GM12864 (cell line): ENCODE results near the gene STAG1.
"Not testable (repeated sequence)": the region's sequence is repeated elsewhere in the genome, so short reads cannot be mapped to it uniquely, and the experiment has no call there.

Experiments used
- DNase-seq: peaks from one replicate; pipeline ENCODE4 v3.0.0-alpha.2; 2011; ENCODE audit warnings: low read depth
- H3K4me3 ChIP-seq: 2 replicates; pipeline ENCODE4 v1.5.1; 2011; ENCODE audit warnings: mild to moderate bottlenecking, low read depth, low read length, control low read depth
- TF ChIP-seq, protein P1 (sequence below): IDR thresholded peaks from 2 replicates; pipeline ENCODE4 v1.5.1; 2011; ENCODE audit warnings: low read depth, mild to moderate bottlenecking, moderate library complexity, low read length, control low read depth, inconsistent platforms; ENCODE audit errors: missing control alignments

STAG1 gene

DNA sequence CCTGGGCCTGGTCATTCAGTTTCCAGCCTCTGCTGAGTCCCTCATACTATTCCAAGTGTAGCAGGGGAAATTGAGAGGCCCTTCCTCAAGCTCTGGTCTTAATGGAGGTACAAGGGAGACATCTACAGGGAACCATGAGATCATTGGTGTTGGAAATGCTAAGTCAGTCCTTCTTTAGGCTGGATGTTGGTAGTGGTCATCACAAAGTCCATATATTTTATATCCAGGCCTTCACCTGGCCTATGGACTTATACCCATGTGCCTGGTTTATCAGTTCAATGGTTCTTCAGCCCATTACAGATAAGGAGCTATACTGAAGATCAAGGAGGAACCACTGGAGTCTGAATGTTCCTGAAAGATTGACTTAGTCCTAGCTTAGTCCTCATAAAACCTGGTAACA lies 135.0 kb downstream of the STAG1 start:
- TF ChIP-seq, protein P1, sequence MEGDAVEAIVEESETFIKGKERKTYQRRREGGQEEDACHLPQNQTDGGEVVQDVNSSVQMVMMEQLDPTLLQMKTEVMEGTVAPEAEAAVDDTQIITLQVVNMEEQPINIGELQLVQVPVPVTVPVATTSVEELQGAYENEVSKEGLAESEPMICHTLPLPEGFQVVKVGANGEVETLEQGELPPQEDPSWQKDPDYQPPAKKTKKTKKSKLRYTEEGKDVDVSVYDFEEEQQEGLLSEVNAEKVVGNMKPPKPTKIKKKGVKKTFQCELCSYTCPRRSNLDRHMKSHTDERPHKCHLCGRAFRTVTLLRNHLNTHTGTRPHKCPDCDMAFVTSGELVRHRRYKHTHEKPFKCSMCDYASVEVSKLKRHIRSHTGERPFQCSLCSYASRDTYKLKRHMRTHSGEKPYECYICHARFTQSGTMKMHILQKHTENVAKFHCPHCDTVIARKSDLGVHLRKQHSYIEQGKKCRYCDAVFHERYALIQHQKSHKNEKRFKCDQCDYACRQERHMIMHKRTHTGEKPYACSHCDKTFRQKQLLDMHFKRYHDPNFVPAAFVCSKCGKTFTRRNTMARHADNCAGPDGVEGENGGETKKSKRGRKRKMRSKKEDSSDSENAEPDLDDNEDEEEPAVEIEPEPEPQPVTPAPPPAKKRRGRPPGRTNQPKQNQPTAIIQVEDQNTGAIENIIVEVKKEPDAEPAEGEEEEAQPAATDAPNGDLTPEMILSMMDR: no peak
- H3K4me3 ChIP-seq: no peak overlapping the region
- no peak for DNase-seq

DNA sequence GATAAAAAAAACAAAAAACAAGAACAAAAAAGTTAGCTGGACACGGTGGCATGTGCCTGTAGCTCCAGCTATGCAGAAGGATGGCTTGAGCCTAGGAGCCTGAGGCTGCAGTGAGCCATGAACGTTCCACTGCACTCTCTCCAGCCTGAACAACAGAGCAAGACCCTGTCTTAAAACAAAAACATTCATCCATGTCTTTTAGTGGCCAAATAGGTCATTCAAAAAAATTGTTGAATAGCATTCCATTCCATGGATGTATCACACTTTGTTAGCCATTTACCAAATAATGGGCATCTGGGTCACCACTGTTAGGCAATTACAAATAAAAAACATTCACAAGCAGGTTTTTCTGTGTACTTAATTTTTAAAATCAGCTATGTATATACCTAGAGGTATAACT lies 139.7 kb downstream of the STAG1 start:
- H3K4me3 ChIP-seq: no peak overlapping the region
- TF ChIP-seq, protein P1: no peak
- no peak for DNase-seq

DNA sequence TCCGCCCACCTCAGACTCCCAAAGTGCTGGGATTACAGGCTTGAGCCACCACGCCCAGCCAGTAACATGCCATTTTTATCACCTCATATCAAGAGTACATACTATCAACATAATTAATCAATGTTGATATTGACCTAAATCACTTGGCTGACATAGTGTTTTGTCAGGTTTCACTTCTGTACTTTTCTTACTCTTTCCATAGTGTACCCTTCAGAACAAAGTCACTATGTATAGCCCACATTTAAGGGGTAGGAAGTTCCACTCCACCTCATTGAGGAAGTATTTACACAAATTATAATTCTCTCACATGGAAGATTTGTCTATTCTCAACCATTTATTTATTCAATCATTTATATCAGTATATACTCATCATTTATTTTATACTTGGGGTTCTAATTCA lies 145.2 kb downstream of the STAG1 start:
- TF ChIP-seq, protein P1: no peak
- no peak for DNase-seq
- H3K4me3 ChIP-seq: no peak overlapping the region

DNA sequence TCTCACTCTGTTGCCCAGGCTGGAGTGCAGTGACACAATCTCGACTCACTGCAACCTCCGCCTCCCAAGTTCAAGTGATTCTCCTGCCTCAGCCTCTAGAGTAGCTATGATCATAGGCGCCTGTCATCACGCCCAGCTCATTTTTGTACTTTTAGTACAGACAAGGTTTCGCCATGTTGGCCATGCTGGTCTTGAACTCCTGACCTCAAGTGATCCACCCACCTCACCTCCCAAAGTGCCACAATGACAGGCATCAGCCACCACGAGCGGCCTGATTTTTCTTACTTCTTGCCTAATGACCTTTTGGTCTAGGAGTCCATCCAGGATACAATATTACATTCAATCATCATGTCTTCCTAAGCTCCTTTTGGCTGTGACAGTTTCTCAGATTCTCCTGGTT lies 146.0 kb downstream of the STAG1 start:
- not testable (repeated sequence) for DNase-seq, H3K4me3 ChIP-seq

DNA sequence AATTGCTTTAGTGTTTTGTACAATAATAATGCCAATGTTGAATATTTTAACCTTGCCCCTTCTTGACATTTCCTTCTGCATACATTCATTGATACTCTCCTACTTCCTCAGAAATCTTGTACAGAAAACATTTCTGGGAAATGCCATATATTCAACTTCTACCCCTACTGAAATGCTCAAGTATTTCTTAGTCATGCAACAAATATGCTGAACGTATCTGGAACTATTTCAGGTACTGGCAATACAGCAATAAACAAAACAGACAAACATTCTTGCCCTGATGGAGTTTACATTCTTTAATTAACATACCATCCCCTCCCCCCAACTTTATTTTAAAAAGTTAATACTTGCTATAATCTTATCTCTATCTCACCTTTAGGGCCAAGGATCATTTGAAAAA lies 147.2 kb downstream of the STAG1 start:
- no peak overlapping the region for H3K4me3 ChIP-seq
- TF ChIP-seq, protein P1: no peak
- DNase-seq: no peak

DNA sequence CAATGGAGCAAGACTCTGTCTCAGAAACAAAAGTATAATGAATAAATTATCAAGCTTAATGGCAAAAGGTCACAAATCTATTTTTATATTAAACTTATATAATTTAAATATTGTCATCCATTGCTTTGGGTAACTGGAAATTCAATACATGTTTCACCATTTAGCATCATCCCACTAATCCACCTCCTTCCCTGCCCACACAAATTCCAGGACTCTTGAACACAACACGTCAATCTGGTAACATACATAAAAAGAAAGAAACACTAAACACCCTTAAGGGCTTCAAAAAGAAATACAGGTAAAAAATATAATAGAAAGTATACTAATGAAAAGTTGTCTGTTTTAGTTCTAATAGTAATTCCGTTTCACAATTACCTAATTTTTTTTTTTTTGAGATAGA lies 149.4 kb downstream of the STAG1 start:
- TF ChIP-seq, protein P1: no peak
- no peak overlapping the region for H3K4me3 ChIP-seq
- DNase-seq: no peak

DNA sequence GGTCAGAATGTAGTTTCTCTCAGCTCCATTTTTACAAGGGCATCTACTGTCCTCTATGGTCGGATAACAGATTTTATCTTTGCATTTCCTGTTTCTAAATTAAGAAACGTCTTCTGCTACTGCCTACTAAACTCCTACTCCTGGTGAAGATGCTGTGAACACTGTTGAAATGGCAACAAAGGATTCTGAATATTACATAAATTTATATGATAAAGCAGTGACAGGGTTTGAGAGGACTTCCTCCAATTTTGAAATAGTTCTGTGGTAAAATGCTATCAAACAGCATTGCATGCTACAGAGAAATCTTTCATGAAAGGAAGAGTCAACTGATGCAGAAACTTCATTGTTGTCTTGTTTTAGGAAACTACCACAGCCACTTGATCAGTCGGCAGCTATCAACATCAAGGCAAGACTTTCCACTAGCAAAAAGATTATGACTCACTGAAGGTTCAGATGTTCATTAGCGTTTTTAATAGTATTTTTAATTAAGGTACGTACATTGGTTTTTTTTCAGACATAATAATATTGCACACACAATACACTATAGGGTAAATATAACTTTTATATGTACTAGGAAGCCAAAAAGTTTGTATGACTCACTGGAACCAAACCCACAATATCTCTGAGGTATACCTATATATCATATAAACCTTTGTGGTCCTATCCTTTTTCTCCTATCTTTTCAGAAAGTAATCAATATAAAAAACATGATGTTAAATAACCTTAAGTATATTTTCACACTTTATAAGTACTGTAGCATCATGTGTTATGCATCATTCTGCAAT lies 156.1 kb downstream of the STAG1 start:
- TF ChIP-seq, protein P1: no peak
- no peak for DNase-seq
- no peak overlapping the region for H3K4me3 ChIP-seq
